Measurements from ENCODE around the gene SRC. TPM values are rescaled to one million over a fixed set of nuclear protein-coding genes. Genes with fewer than 3 reads are reported as not detected.

The SRC gene
- total RNA-seq, 1 experiment from 2014 or later, result 42.3 TPM

DNA sequence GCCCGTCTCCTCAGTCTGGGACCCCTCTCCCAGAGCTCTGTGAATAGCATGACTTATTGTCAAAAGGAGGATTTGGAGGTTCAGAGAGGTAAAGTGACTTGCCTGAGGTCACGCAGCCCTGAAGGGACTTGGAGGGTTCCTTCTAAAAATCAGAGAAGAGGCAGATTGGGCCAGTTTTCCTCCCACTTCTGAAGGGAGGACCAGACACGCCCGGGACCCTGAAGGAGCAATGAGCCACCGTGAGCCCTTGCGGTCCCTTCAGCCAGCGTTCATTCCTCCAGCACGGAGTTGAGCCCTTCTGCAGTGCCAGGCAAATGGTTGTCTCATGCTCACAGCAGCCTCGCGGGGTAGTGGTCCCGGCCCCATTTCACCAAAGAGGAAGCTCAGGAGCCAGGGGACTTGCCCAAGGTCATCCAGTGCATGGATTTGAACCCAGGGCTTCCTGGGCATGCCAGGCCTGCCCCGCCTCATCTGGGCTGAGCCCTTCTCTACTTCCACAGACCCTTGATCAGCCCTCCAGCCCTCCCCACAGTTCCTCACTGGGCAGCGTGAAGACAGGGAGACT, 7.4 kb downstream of the SRC start:
- intact Hi-C loops (cut with micrococcal nuclease), result no loop called here
- POLR2A ChIA-PET, result no interaction called here
- DNase-seq (ENCODE audit: low read depth, low spot score), result no peak

More for the DNA sequence above, 7.4 kb downstream of the SRC start:
- no peaks in the 10 kb centered on the region for H3K27me3 ChIP-seq (ENCODE audit: insufficient read depth, low read length)
- H3K79me2 ChIP-seq (ENCODE audit: insufficient read depth, low read length), result peaks cover 99% of the 10 kb centered on the region
- TF ChIP-seq JUND (IDR thresholded peaks at IDR 0.05) (no peak), REST (IDR thresholded peaks at IDR 0.05; ENCODE audit: low read depth) (no peak), SRF (IDR thresholded peaks at IDR 0.05; ENCODE audit: low read depth) (no peak), EZH2phosphoT487 (IDR thresholded peaks at IDR 0.05; ENCODE audit: borderline replicate concordance) (no peak), EGR1 (IDR thresholded peaks at IDR 0.05; ENCODE audit: low read depth) (no peak), ZNF274 (IDR thresholded peaks at IDR 0.05; ENCODE audit: low read depth, low read length) (no peak), TCF7L2 (IDR thresholded peaks at IDR 0.05; ENCODE audit: borderline replicate concordance, extremely low read depth, insufficient read depth, insufficient read length) (no peak), EZH2 (IDR thresholded peaks at IDR 0.05) (no peak), POLR2A (IDR thresholded peaks at IDR 0.05; ENCODE audit: borderline replicate concordance, extremely low read depth, insufficient read depth, insufficient read length) (no peak), SIN3A (IDR thresholded peaks at IDR 0.05; ENCODE audit: low read depth) (no peak), ELF1 (IDR thresholded peaks at IDR 0.05; ENCODE audit: borderline replicate concordance, low read depth) (no peak), SP1 (IDR thresholded peaks at IDR 0.05; ENCODE audit: low read depth) (no peak), RAD21 (IDR thresholded peaks at IDR 0.05; ENCODE audit: low read depth) (no peak)
- TF ChIP-seq, protein P1, sequence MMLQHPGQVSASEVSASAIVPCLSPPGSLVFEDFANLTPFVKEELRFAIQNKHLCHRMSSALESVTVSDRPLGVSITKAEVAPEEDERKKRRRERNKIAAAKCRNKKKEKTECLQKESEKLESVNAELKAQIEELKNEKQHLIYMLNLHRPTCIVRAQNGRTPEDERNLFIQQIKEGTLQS (IDR thresholded peaks at IDR 0.05), result no peak
- no TSS peak for BruUV-seq (replicated peaks)
- no peak overlapping the region for H3K4me2 ChIP-seq (ENCODE audit: low read length)
- H3K36me3 ChIP-seq (ENCODE audit: control insufficient read depth in 1 of 2, insufficient read depth in 2 of 2, low read length in 2 of 2), result 0 out of 4 replicates have a peak, but pooled peaks cover 3 to 4% of the 10 kb centered on the region in 2 experiments
- CTCF ChIA-PET, result no interaction called here
- H3K4me3 ChIP-seq (replicated peaks in 1 of 2; ENCODE audit: low read depth in 1 of 2, low read length in 2 of 2), result no peak overlapping the region
- no peak overlapping the region for H2AFZ ChIP-seq (ENCODE audit: low read depth, low read length, poor library complexity, severe bottlenecking)
- H4K20me1 ChIP-seq (ENCODE audit: insufficient read depth), result no peaks in the 10 kb centered on the region
- no peak for ATAC-seq
- peaks cover 0 to 5% of the 10 kb centered on the region in 2 experiments; a peak in 2 of 4 replicates for H3K4me1 ChIP-seq (ENCODE audit: control insufficient read depth in 1 of 2, insufficient read depth in 2 of 2, low read length in 2 of 2)
- H3K9me2 ChIP-seq (ENCODE audit: insufficient read depth), result no peaks in the 10 kb centered on the region
- H3K9me3 ChIP-seq (ENCODE audit: control insufficient read depth in 1 of 2, insufficient read depth in 1 of 2, low read depth in 1 of 2, low read length in 2 of 2), result no peaks in the 10 kb centered on the region
- RAD21 ChIA-PET (ENCODE audit: low non-redundant PET in 1 of 2, low total read pairs in 2 of 2, uncharacterized antibody in 2 of 2, unreplicated experiment in 2 of 2), result no interaction called here
- H3K27ac ChIP-seq (ENCODE audit: low read depth, low read length), result no peak overlapping the region
- H3K9ac ChIP-seq (ENCODE audit: low read length), result no peak overlapping the region

All from HCT116 (cell line).